ACC112 (cell line): ENCODE measurements around the gene BAIAP3.

Source experiments
- H2AFZ ChIP-seq: fragments of 200-600 bp; sonication (generic); one replicate; pipeline ENCODE4 v1.6.0; 2017; ENCODE audit warnings: antibody characterized with exemption, low read length; ENCODE audit not compliant: unreplicated experiment
- H3K27ac ChIP-seq: fragments of 200-600 bp; sonication (generic); 2 replicates; pipeline ENCODE4 v1.5.1; 2014; ENCODE audit warnings: low read depth, mild to moderate bottlenecking, antibody characterized with exemption, low read length, moderate library complexity
- H3K27me3 ChIP-seq: fragments of 200-600 bp; sonication (generic); 2 replicates; pipeline ENCODE4 v1.6.1; 2014; ENCODE audit warnings: mild to moderate bottlenecking, antibody characterized with exemption, low read length, moderate library complexity, mixed read lengths; ENCODE audit not compliant: insufficient read depth
- H3K36me3 ChIP-seq: fragments of 200-600 bp; sonication (generic); 2 replicates; pipeline ENCODE4 v1.6.1; 2016; ENCODE audit warnings: mild to moderate bottlenecking, antibody characterized with exemption, low read length, moderate library complexity, mixed read lengths; ENCODE audit not compliant: insufficient read depth
- H3K4me1 ChIP-seq: fragments of 200-600 bp; sonication (generic); one replicate; pipeline ENCODE4 v1.6.1; 2016; ENCODE audit warnings: low read length, mixed read lengths; ENCODE audit not compliant: insufficient read depth, unreplicated experiment, control insufficient read depth
- H3K4me3 ChIP-seq: fragments of 200-600 bp; sonication (generic); 2 replicates; pipeline ENCODE4 v1.5.1; 2014; ENCODE audit warnings: mild to moderate bottlenecking, low read depth, low read length
- H3K79me2 ChIP-seq: fragments of 200-600 bp; sonication (generic); one replicate; pipeline ENCODE4 v1.6.0; 2016; ENCODE audit warnings: low read length; ENCODE audit not compliant: control insufficient read depth, unreplicated experiment, insufficient read depth

BAIAP3 gene

GRCh38 chr16:1319041-1319440 lies 14.4 kb upstream of the BAIAP3 start:
- H3K27me3 ChIP-seq: no peaks in the 10 kb centered on the region
- H3K79me2 ChIP-seq: peaks cover 41% of the 10 kb centered on the region
- H2AFZ ChIP-seq: no peak overlapping the region
- H3K4me3 ChIP-seq: no peak overlapping the region
- no peak overlapping the region for H3K27ac ChIP-seq
- H3K4me1 ChIP-seq: no peaks in the 10 kb centered on the region
- peaks cover 40% of the 10 kb centered on the region; the same call in 1 of the 2 replicates for H3K36me3 ChIP-seq

GRCh38 chr16:1320097-1320496 lies 13.3 kb upstream of the BAIAP3 start:
- Histone ChIP-seq H3K27ac (no peak overlapping the region), H3K27me3 (no peaks in the 10 kb centered on the region), H3K79me2 (peaks cover 30% of the 10 kb centered on the region), H2AFZ (no peak overlapping the region), H3K4me3 (no peak overlapping the region), H3K4me1 (no peaks in the 10 kb centered on the region), H3K36me3 (peaks cover 36% of the 10 kb centered on the region; the same call in 1 of the 2 replicates)

GRCh38 chr16:1320658-1321240 lies 12.7 kb upstream of the BAIAP3 start:
- H3K4me1 ChIP-seq: no peaks in the 10 kb centered on the region
- H3K79me2 ChIP-seq: peaks cover 23% of the 10 kb centered on the region
- H3K36me3 ChIP-seq: peaks cover 31% of the 10 kb centered on the region; the same call in 1 of the 2 replicates
- no peak overlapping the region for H3K27ac ChIP-seq
- no peak overlapping the region for H2AFZ ChIP-seq
- no peaks in the 10 kb centered on the region for H3K27me3 ChIP-seq
- H3K4me3 ChIP-seq: no peak overlapping the region

- H3K27ac ChIP-seq: no peak overlapping the region
- peaks cover 28% of the 10 kb centered on the region; the same call in 1 of the 2 replicates for H3K36me3 ChIP-seq
- H3K4me3 ChIP-seq: no peak overlapping the region
- H2AFZ ChIP-seq: no peak overlapping the region
- no peaks in the 10 kb centered on the region for H3K4me1 ChIP-seq
- H3K79me2 ChIP-seq: peaks cover 11% of the 10 kb centered on the region
- H3K27me3 ChIP-seq: no peaks in the 10 kb centered on the region
These were observed 11.0 kb upstream of the BAIAP3 start for GRCh38 chr16:1322407-1322806.

- no peak overlapping the region for H2AFZ ChIP-seq
- no peak overlapping the region for H3K4me3 ChIP-seq
- H3K79me2 ChIP-seq: peaks cover 3% of the 10 kb centered on the region
- no peak overlapping the region for H3K27ac ChIP-seq
- peaks cover 17% of the 10 kb centered on the region; the same call in 1 of the 2 replicates for H3K36me3 ChIP-seq
- no peaks in the 10 kb centered on the region for H3K27me3 ChIP-seq
- no peaks in the 10 kb centered on the region for H3K4me1 ChIP-seq
These were observed 9.9 kb upstream of the BAIAP3 start for GRCh38 chr16:1323296-1324239.

- Histone ChIP-seq H3K27me3 (no peaks in the 10 kb centered on the region), H3K4me3 (no peak overlapping the region), H3K4me1 (no peaks in the 10 kb centered on the region), H3K79me2 (peaks cover under 1% of the 10 kb centered on the region), H2AFZ (no peak overlapping the region), H3K36me3 (peaks cover 11% of the 10 kb centered on the region; the same call in 1 of the 2 replicates), H3K27ac (no peak overlapping the region)
These were observed 9.1 kb upstream of the BAIAP3 start for GRCh38 chr16:1324286-1324826.

- no peaks in the 10 kb centered on the region for H3K27me3 ChIP-seq
- no peaks in the 10 kb centered on the region for H3K79me2 ChIP-seq
- H3K4me3 ChIP-seq: no peak overlapping the region
- H3K27ac ChIP-seq: no peak overlapping the region
- H3K36me3 ChIP-seq: peaks cover 2% of the 10 kb centered on the region; the same call in 1 of the 2 replicates
- H2AFZ ChIP-seq: no peak overlapping the region
- no peaks in the 10 kb centered on the region for H3K4me1 ChIP-seq
These were observed 8.2 kb upstream of the BAIAP3 start for GRCh38 chr16:1325261-1325660.

- peaks cover 4% of the 10 kb centered on the region; the same call in 1 of the 2 replicates for H3K27me3 ChIP-seq
- no peak overlapping the region for H2AFZ ChIP-seq
- no peak overlapping the region for H3K27ac ChIP-seq
- no peaks in the 10 kb centered on the region for H3K79me2 ChIP-seq
- H3K4me3 ChIP-seq: no peak overlapping the region
- no peaks in the 10 kb centered on the region for H3K4me1 ChIP-seq
- H3K36me3 ChIP-seq: no peaks in the 10 kb centered on the region; the same call in 1 of the 2 replicates
These were observed 7.6 kb upstream of the BAIAP3 start for GRCh38 chr16:1325673-1326371.

- Histone ChIP-seq H3K4me1 (peaks cover 2% of the 10 kb centered on the region), H3K27ac (no peak overlapping the region), H3K4me3 (no peak overlapping the region), H3K27me3 (peaks cover 9% of the 10 kb centered on the region; the same call in 1 of the 2 replicates), H2AFZ (no peak overlapping the region), H3K79me2 (no peaks in the 10 kb centered on the region), H3K36me3 (no peaks in the 10 kb centered on the region)
These were observed 7.1 kb upstream of the BAIAP3 start for GRCh38 chr16:1326391-1326790.

GRCh38 chr16:1326946-1327618 lies 6.4 kb upstream of the BAIAP3 start:
- Histone ChIP-seq H3K4me1 (peaks cover 9% of the 10 kb centered on the region), H3K4me3 (no peak overlapping the region), H3K27me3 (peaks cover 15% of the 10 kb centered on the region)

More at GRCh38 chr16:1326946-1327618, 6.4 kb upstream of the BAIAP3 start:
- Histone ChIP-seq H3K79me2 (no peaks in the 10 kb centered on the region), H3K27ac (no peak overlapping the region), H2AFZ (no peak overlapping the region), H3K36me3 (no peaks in the 10 kb centered on the region)
